ENCODE measurements around the gene VPS18.
A peak's percentile ranks its signal among the peaks of the same experiment; 100 is the strongest.

The VPS18 gene

GRCh38 chr15:40952901-40953712 lies 58.9 kb downstream of the VPS18 start, which contains the start of gene CHAC1:
TSS of gene CHAC1 (plus strand) at chr15:40953471. CDS start at chr15:40953584, 113 bp downstream.
- Histone ChIP-seq H3K27ac (ENCODE audit: low read depth, low read length) (peak within 1 kb of the TSS; percentile 96), H3K36me3 (ENCODE audit: insufficient read depth, low read length) (peaks cover 22% of the 10 kb centered on the region), H3K4me3 (ENCODE audit: low read length) (peak within 1 kb of the TSS; percentile 78), H3K4me1 (ENCODE audit: insufficient read depth, low read length) (peaks cover 3% of the 10 kb centered on the region; the same call in 1 of the 2 replicates), H3K27me3 (ENCODE audit: insufficient read depth, low read length) (peaks cover 10% of the 10 kb centered on the region; the same call in 1 of the 2 replicates), H3K9ac (ENCODE audit: low read depth, low read length) (peak within 1 kb of the TSS; percentile 95), H3K9me3 (ENCODE audit: insufficient read depth, low read depth, low read length) (no peaks in the 10 kb centered on the region)
- WGBS, result under 1% methylated on average over 72 of the region's 72 CpGs
